ENCODE results near the gene E4F1.

DNA sequence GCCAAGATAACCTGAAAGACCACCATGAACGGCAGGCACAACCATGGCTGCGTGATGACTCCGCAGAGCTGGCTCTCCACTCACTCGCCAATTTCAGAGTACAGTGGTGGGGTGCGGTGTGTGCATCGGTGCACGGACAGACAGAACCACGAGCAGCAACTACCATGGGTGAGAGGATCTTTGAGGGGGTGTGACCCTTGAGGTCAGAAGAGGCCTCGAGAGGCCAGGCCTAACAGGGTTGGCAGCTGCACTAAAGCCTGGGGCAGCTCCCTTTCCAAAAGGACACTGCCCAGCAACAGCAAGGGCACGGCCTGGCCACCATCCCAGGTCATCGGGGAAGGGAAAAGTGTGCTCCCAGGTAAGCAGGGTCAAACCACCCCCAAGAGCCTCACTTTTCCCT is 29.9 kb downstream of the E4F1 start:
- TF ChIP-seq, protein P1, sequence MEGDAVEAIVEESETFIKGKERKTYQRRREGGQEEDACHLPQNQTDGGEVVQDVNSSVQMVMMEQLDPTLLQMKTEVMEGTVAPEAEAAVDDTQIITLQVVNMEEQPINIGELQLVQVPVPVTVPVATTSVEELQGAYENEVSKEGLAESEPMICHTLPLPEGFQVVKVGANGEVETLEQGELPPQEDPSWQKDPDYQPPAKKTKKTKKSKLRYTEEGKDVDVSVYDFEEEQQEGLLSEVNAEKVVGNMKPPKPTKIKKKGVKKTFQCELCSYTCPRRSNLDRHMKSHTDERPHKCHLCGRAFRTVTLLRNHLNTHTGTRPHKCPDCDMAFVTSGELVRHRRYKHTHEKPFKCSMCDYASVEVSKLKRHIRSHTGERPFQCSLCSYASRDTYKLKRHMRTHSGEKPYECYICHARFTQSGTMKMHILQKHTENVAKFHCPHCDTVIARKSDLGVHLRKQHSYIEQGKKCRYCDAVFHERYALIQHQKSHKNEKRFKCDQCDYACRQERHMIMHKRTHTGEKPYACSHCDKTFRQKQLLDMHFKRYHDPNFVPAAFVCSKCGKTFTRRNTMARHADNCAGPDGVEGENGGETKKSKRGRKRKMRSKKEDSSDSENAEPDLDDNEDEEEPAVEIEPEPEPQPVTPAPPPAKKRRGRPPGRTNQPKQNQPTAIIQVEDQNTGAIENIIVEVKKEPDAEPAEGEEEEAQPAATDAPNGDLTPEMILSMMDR (conservative IDR thresholded peaks at IDR 0.05 in 1 of 2, IDR thresholded peaks at IDR 0.05 in 1 of 2; ENCODE audit: extremely low read depth in 1 of 2, insufficient read depth in 1 of 2, low read depth in 1 of 2, low read length in 2 of 2) = no peak
- no peak for TF ChIP-seq EZH2 (IDR thresholded peaks at IDR 0.05; ENCODE audit: borderline replicate concordance, low read length)
